Osteoblast (primary cell): ENCODE results near the gene SF3A1. TPM values are rescaled to one million over a fixed set of nuclear protein-coding genes. Genes with fewer than 3 reads are reported as not detected.

ENCODE experiments used
- DNase-seq: peaks from one replicate; pipeline ENCODE4 v3.0.0; 2011; ENCODE audit warnings: low spot score, mixed read lengths; ENCODE audit not compliant: insufficient read length; ENCODE audit errors: missing footprints
- H2AFZ ChIP-seq: 2 replicates; pipeline ENCODE4 v1.6.0; 2011; ENCODE audit warnings: mild to moderate bottlenecking, low read length
- H3K27ac ChIP-seq: 2 replicates; pipeline ENCODE4 v1.5.1; 2011; ENCODE audit warnings: mild to moderate bottlenecking, low read depth, low read length, moderate library complexity
- H3K27me3 ChIP-seq: 2 replicates; pipeline ENCODE4 v1.6.0; 2012; ENCODE audit warnings: mild to moderate bottlenecking, control low read depth, inconsistent platforms, low read length, moderate library complexity; ENCODE audit not compliant: insufficient read depth
- H3K36me3 ChIP-seq: 2 replicates; pipeline ENCODE4 v1.5.1; 2011; ENCODE audit warnings: mild to moderate bottlenecking, low read length, control low read depth, moderate library complexity; ENCODE audit not compliant: insufficient read depth
- H3K4me1 ChIP-seq: 2 replicates; pipeline ENCODE4 v1.5.1; 2011; ENCODE audit warnings: mild to moderate bottlenecking, low read length, control low read depth, moderate library complexity; ENCODE audit not compliant: insufficient read depth
- H3K4me2 ChIP-seq: 2 replicates; pipeline ENCODE4 v1.6.0; 2011; ENCODE audit warnings: mild to moderate bottlenecking, low read length; ENCODE audit not compliant: insufficient read depth
- H3K4me3 ChIP-seq: fragments of 200-600 bp; sonication (generic); 3 replicates; pipeline ENCODE4 v1.5.1; 2012; ENCODE audit warnings: mild to moderate bottlenecking, low read length, inconsistent platforms; ENCODE audit not compliant: insufficient read depth
- H3K79me2 ChIP-seq: 2 replicates; pipeline ENCODE4 v1.6.0; 2012; ENCODE audit warnings: mild to moderate bottlenecking, low read length, control low read depth, inconsistent platforms; ENCODE audit not compliant: insufficient read depth
- H3K9me3 ChIP-seq: 2 replicates; pipeline ENCODE4 v1.5.1; 2011; ENCODE audit warnings: low read depth, low read length, control low read depth
- H4K20me1 ChIP-seq: 2 replicates; pipeline ENCODE4 v1.6.0; 2012; ENCODE audit warnings: mild to moderate bottlenecking, low read length, control low read depth; ENCODE audit not compliant: insufficient read depth
- total RNA-seq: library from RNA; depleted of rRNA; stranded (reverse); fragments of >200 nt; gene quantifications from 2 replicates; pipeline ENCODE4 v1.2.3, GENCODE V29; 2012
- TF ChIP-seq, protein P1 (sequence below): IDR thresholded peaks from 2 replicates; pipeline ENCODE4 v1.5.1; 2011; ENCODE audit warnings: mild to moderate bottlenecking, low read depth, low read length, moderate library complexity; ENCODE audit errors: extremely low read depth

The SF3A1 gene
- total RNA-seq, 1 donor, result 21.7 TPM

- peaks cover 7% of the 10 kb centered on the region for H4K20me1 ChIP-seq
- no peaks in the 10 kb centered on the region for H3K9me3 ChIP-seq
- no peak overlapping the region for H3K27ac ChIP-seq
- TF ChIP-seq, protein P1, sequence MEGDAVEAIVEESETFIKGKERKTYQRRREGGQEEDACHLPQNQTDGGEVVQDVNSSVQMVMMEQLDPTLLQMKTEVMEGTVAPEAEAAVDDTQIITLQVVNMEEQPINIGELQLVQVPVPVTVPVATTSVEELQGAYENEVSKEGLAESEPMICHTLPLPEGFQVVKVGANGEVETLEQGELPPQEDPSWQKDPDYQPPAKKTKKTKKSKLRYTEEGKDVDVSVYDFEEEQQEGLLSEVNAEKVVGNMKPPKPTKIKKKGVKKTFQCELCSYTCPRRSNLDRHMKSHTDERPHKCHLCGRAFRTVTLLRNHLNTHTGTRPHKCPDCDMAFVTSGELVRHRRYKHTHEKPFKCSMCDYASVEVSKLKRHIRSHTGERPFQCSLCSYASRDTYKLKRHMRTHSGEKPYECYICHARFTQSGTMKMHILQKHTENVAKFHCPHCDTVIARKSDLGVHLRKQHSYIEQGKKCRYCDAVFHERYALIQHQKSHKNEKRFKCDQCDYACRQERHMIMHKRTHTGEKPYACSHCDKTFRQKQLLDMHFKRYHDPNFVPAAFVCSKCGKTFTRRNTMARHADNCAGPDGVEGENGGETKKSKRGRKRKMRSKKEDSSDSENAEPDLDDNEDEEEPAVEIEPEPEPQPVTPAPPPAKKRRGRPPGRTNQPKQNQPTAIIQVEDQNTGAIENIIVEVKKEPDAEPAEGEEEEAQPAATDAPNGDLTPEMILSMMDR, result no peak
- no peaks in the 10 kb centered on the region for H3K27me3 ChIP-seq
- no peak overlapping the region for H2AFZ ChIP-seq
- no peak overlapping the region for H3K4me3 ChIP-seq
- H3K4me1 ChIP-seq, result peaks cover 31% of the 10 kb centered on the region
- H3K4me2 ChIP-seq, result no peak overlapping the region
- peak; percentile 17 for DNase-seq
- H3K36me3 ChIP-seq, result no peaks in the 10 kb centered on the region
- H3K79me2 ChIP-seq, result no peaks in the 10 kb centered on the region
Observed at GRCh38 chr22:30282616-30283046, 74.1 kb downstream of the SF3A1 start.

Other genes starting within 250 kb of the SF3A1 start
- gene LIF, start 110.1 kb downstream of the SF3A1 start, total RNA-seq, result 3.2 and 3.3 TPM in 2 replicates
- not detected in 2 replicates for gene OSM, start 90.0 kb downstream of the SF3A1 start, total RNA-seq
- gene CASTOR1, start 67.4 kb downstream of the SF3A1 start, total RNA-seq, result 5.3 and 5.8 TPM in 2 replicates
- 30.6 and 32.9 TPM in 2 replicates for gene TBC1D10A, start 30.0 kb downstream of the SF3A1 start, total RNA-seq
- 2.9 TPM in 2 replicates for gene CCDC157, start 113 bp upstream of the SF3A1 start, total RNA-seq
- gene RNF215, start 30.5 kb upstream of the SF3A1 start, total RNA-seq, result 20.6 and 23.6 TPM in 2 replicates
- gene SEC14L2, start 40.1 kb upstream of the SF3A1 start, total RNA-seq, result 16.6 and 19.2 TPM in 2 replicates
- 5.3 and 6.9 TPM in 2 replicates for gene MTFP1, start 68.9 kb upstream of the SF3A1 start, total RNA-seq
- not detected in 2 replicates for gene SEC14L3, start 115.1 kb upstream of the SF3A1 start, total RNA-seq
- gene SEC14L4, start 148.8 kb upstream of the SF3A1 start, total RNA-seq, result under 0.01 TPM in 2 replicates
- gene SEC14L6, start 189.8 kb upstream of the SF3A1 start, total RNA-seq, result not detected in 2 replicates
- gene GAL3ST1, start 217.8 kb upstream of the SF3A1 start, total RNA-seq, result not detected in 2 replicates
- 61.6 and 64.8 TPM in 2 replicates for gene PES1, start 235.0 kb upstream of the SF3A1 start, total RNA-seq